Loucy (cell line): ENCODE measurements around the gene SMAD3.
A peak's percentile ranks its signal among the peaks of the same experiment; 100 is the strongest.

Source experiments
- H2AFZ ChIP-seq: fragments of 200-600 bp; sonication (generic); 2 replicates; pipeline ENCODE4 v1.6.0; 2016; ENCODE audit warnings: antibody characterized with exemption, mild to moderate bottlenecking, low read length, moderate library complexity
- H3F3A ChIP-seq: fragments of 200-600 bp; 2 replicates; pipeline ENCODE4 v1.6.0; 2016; ENCODE audit warnings: antibody characterized with exemption, low read depth, mild to moderate bottlenecking
- H3K27me3 ChIP-seq: fragments of 200-600 bp; sonication (generic); 2 replicates; pipeline ENCODE4 v1.6.1; 2014; ENCODE audit warnings: low read length, mild to moderate bottlenecking; ENCODE audit not compliant: insufficient read depth, poor library complexity, severe bottlenecking
- H3K36me3 ChIP-seq: fragments of 200-600 bp; sonication (generic); 2 replicates; pipeline ENCODE4 v1.6.1; 2016; ENCODE audit warnings: low read length; ENCODE audit not compliant: insufficient read depth
- H3K4me1 ChIP-seq: fragments of 200-600 bp; sonication (generic); 2 replicates; pipeline ENCODE4 v1.5.1; 2014; ENCODE audit warnings: low read length, mild to moderate bottlenecking; ENCODE audit not compliant: insufficient read depth, poor library complexity, severe bottlenecking
- H3K4me2 ChIP-seq: fragments of 200-600 bp; sonication (generic); 2 replicates; pipeline ENCODE4 v1.6.0; 2014; ENCODE audit warnings: antibody characterized with exemption, low read length, low read depth, mild to moderate bottlenecking; ENCODE audit not compliant: poor library complexity, severe bottlenecking
- H3K4me3 ChIP-seq: fragments of 200-600 bp; sonication (generic); 2 replicates; pipeline ENCODE4 v1.5.1; 2014; ENCODE audit warnings: low read length, mild to moderate bottlenecking, mixed read lengths; ENCODE audit not compliant: poor library complexity, severe bottlenecking
- H3K79me2 ChIP-seq: fragments of 200-600 bp; sonication (generic); 2 replicates; pipeline ENCODE4 v1.6.1; 2014; ENCODE audit warnings: low read length; ENCODE audit not compliant: insufficient read depth
- H3K9ac ChIP-seq: fragments of 200-600 bp; sonication (generic); 2 replicates; pipeline ENCODE4 v1.6.0; 2014; ENCODE audit warnings: mild to moderate bottlenecking, low read depth, low read length, moderate library complexity; ENCODE audit not compliant: poor library complexity, severe bottlenecking
- H3K9me2 ChIP-seq: fragments of 200-600 bp; sonication (generic); replicated peaks from 2 replicates; pipeline ENCODE4 v1.6.1; 2016; ENCODE audit warnings: low read depth, low read length, mixed read lengths
- H3K9me3 ChIP-seq: fragments of 200-600 bp; sonication (generic); 2 replicates; pipeline ENCODE4 v1.6.1; 2014; ENCODE audit warnings: mild to moderate bottlenecking, antibody characterized with exemption, low read length, low read depth; ENCODE audit not compliant: insufficient read depth
- H4K20me1 ChIP-seq: fragments of 200-600 bp; sonication (generic); 2 replicates; pipeline ENCODE4 v1.6.0; 2014; ENCODE audit warnings: antibody characterized with exemption, low read length, mild to moderate bottlenecking; ENCODE audit not compliant: insufficient read depth, poor library complexity, severe bottlenecking
- CTCF ChIP-seq: fragments of 200-600 bp; sonication (generic); conservative IDR thresholded peaks from 2 replicates; pipeline ENCODE4 v1.5.1; 2014; ENCODE audit warnings: mild to moderate bottlenecking, antibody characterized with exemption, low read length
- EZH2phosphoT487 ChIP-seq: fragments of 200-600 bp; IDR thresholded peaks from 2 replicates; pipeline ENCODE4 v1.6.1; 2018; ENCODE audit warnings: antibody characterized with exemption, mild to moderate bottlenecking, moderate library complexity, borderline replicate concordance

SMAD3 gene

GRCh38 chr15:67068710-67069400, 3.5 kb downstream of the SMAD3 start:
- Histone ChIP-seq H3K27me3 (no peaks in the 10 kb centered on the region), H4K20me1 (peaks cover 52% of the 10 kb centered on the region), H3K9me2 (no peaks in the 10 kb centered on the region), H3K9me3 (no peaks in the 10 kb centered on the region), H3F3A (peaks cover 7% of the 10 kb centered on the region), H3K36me3 (no peaks in the 10 kb centered on the region), H3K9ac (peak overlapping the region; percentile 97), H3K4me2 (peak overlapping the region; percentile 98), H2AFZ (no peak overlapping the region), H3K79me2 (peaks cover 80% of the 10 kb centered on the region), H3K4me1 (peaks cover 63% of the 10 kb centered on the region), H3K4me3 (peak overlapping the region; percentile 95)
- TF ChIP-seq EZH2phosphoT487 (no peak), CTCF (no peak)

GRCh38 chr15:67070150-67070549, 4.7 kb downstream of the SMAD3 start:
- H3K36me3 ChIP-seq = no peaks in the 10 kb centered on the region
- TF ChIP-seq CTCF (no peak), EZH2phosphoT487 (no peak)
- peaks cover 92% of the 10 kb centered on the region for H3K79me2 ChIP-seq
- H3K27me3 ChIP-seq = no peaks in the 10 kb centered on the region
- no peaks in the 10 kb centered on the region for H3F3A ChIP-seq
- peaks cover 63% of the 10 kb centered on the region for H4K20me1 ChIP-seq
- H2AFZ ChIP-seq = no peak overlapping the region
- peak overlapping the region; percentile 98 for H3K4me2 ChIP-seq
- peaks cover 68% of the 10 kb centered on the region for H3K4me1 ChIP-seq
- H3K9me3 ChIP-seq = no peaks in the 10 kb centered on the region
- H3K9me2 ChIP-seq = no peaks in the 10 kb centered on the region
- peak overlapping the region; percentile 95 for H3K4me3 ChIP-seq
- H3K9ac ChIP-seq = peak overlapping the region; percentile 97

- no peaks in the 10 kb centered on the region for H3K27me3 ChIP-seq
- peak overlapping the region; percentile 95 for H3K4me3 ChIP-seq
- H3K4me2 ChIP-seq = peak overlapping the region; percentile 98
- no peaks in the 10 kb centered on the region for H3K9me3 ChIP-seq
- H4K20me1 ChIP-seq = peaks cover 70% of the 10 kb centered on the region
- no peaks in the 10 kb centered on the region for H3F3A ChIP-seq
- H3K4me1 ChIP-seq = peaks cover 76% of the 10 kb centered on the region
- H3K36me3 ChIP-seq = no peaks in the 10 kb centered on the region
- TF ChIP-seq CTCF (no peak), EZH2phosphoT487 (no peak)
- peak overlapping the region; percentile 97 for H3K9ac ChIP-seq
- no peaks in the 10 kb centered on the region for H3K9me2 ChIP-seq
- no peak overlapping the region for H2AFZ ChIP-seq
- H3K79me2 ChIP-seq = peaks cover 100% of the 10 kb centered on the region
Observed at GRCh38 chr15:67070892-67071664, 5.7 kb downstream of the SMAD3 start.
